HCT116 (cell line): Measurements from ENCODE around the gene ABCB6. TPM values are rescaled to one million over a fixed set of nuclear protein-coding genes. Genes with fewer than 3 reads are reported as not detected.

ENCODE experiments used
- ATAC-seq: fragments of 200-7000 bp; cut with Tn5 transposase; 2 replicates; pipeline ENCODE4 v1.9.1; 2020; ENCODE audit warnings: mild to moderate bottlenecking, moderate library complexity
- BruUV-seq: library from RNA; stranded (reverse); fragments of 400-500 nt; replicated peaks from 2 replicates; lab custom pipeline; 2021; lab: Mats Ljungman, UMichigan
- CTCF ChIA-PET: fragments of 300-600 bp; sonication (Branson Sonifier 250); formaldehyde crosslinking; loops from one replicate; lab custom pipeline; 2021; ENCODE audit warnings: antibody characterized with exemption; lab: Charles Lee
- POLR2A ChIA-PET: fragments of 300-600, 350-600 bp; sonication (Branson Sonifier 250); formaldehyde crosslinking; loops from one replicate; lab custom pipeline; 2021; ENCODE audit warnings: antibody characterized with exemption; lab: Charles Lee
- RAD21 ChIA-PET, 2 experiments: fragments of 300-600 bp; sonication (Branson Sonifier 250); formaldehyde crosslinking; loops; one replicate each; lab custom pipeline; 2023; ENCODE audit warnings: low total read pairs in 2 of 2; ENCODE audit not compliant: uncharacterized antibody in 2 of 2, unreplicated experiment in 2 of 2, low non-redundant PET in 1 of 2; lab: Charles Lee
- DNase-seq: peaks from one replicate; pipeline ENCODE4 v3.0.0-alpha.2; 2010; ENCODE audit warnings: low read depth, low spot score
- H2AFZ ChIP-seq: fragments of 200-600 bp; shearing (Covaris generic), sonication (generic); 2 replicates; pipeline ENCODE4 v1.6.1; 2017; ENCODE audit warnings: low read depth, mixed run types, mixed read lengths, antibody characterized with exemption, low read length; ENCODE audit not compliant: poor library complexity, severe bottlenecking
- H3K27ac ChIP-seq: 2 replicates; pipeline ENCODE4 v1.5.1; 2012; ENCODE audit warnings: low read depth, low read length
- H3K27me3 ChIP-seq: fragments of 200-600 bp; sonication (generic); 2 replicates; pipeline ENCODE4 v1.6.1; 2016; ENCODE audit warnings: mixed run types, low read length, mixed read lengths; ENCODE audit not compliant: insufficient read depth
- H3K36me3 ChIP-seq, 2 experiments: fragments of 200-500 bp in 1 of 2; fragments of 200-600 bp in 1 of 2; sonication (Bioruptor generic) in 1 of 2; sonication (generic) in 1 of 2; 2 replicates each; pipeline versions ENCODE4 v1.5.1 to v1.6.1; 2014 to 2016; ENCODE audit warnings: low read length in 2 of 2, inconsistent platforms in 1 of 2, mixed read lengths in 1 of 2, mixed run types in 1 of 2; ENCODE audit not compliant: insufficient read depth in 2 of 2, control insufficient read depth in 1 of 2
- H3K4me1 ChIP-seq, 2 experiments: fragments of 200-600 bp in 1 of 2; sonication (generic) in 1 of 2; 2 replicates each; pipeline versions ENCODE4 v1.5.1 to v1.6.1; 2012 to 2017; ENCODE audit warnings: low read length in 2 of 2, inconsistent platforms in 1 of 2, mild to moderate bottlenecking in 1 of 2, mixed read lengths in 1 of 2, mixed run types in 1 of 2, moderate library complexity in 1 of 2; ENCODE audit not compliant: insufficient read depth in 2 of 2, control insufficient read depth in 1 of 2
- H3K4me2 ChIP-seq: fragments of 200-600 bp; sonication (generic); 2 replicates; pipeline ENCODE4 v1.6.1; 2017; ENCODE audit warnings: mixed run types, low read length, mixed read lengths
- H3K4me3 ChIP-seq, 2 experiments: fragments of 200-600 bp in 1 of 2; sonication (generic) in 1 of 2; replicated peaks in 1 of 2; 2 replicates each; pipeline ENCODE4 v1.5.1; 2011 to 2016; ENCODE audit warnings: low read length in 2 of 2, control low read depth in 1 of 2, low read depth in 1 of 2, mild to moderate bottlenecking in 1 of 2, mixed read lengths in 1 of 2, mixed run types in 1 of 2
- H3K79me2 ChIP-seq: fragments of 200-600 bp; sonication (generic); 2 replicates; pipeline ENCODE4 v1.6.1; 2017; ENCODE audit warnings: mild to moderate bottlenecking, mixed run types, low read length, moderate library complexity, mixed read lengths; ENCODE audit not compliant: insufficient read depth
- H3K9ac ChIP-seq: fragments of 200-600 bp; sonication (generic); 2 replicates; pipeline ENCODE4 v1.6.1; 2016; ENCODE audit warnings: low read length, mixed read lengths
- H3K9me2 ChIP-seq: fragments of 200-600 bp; sonication (generic), shearing (Covaris generic); 2 replicates; pipeline ENCODE4 v1.6.1; 2017; ENCODE audit warnings: mixed run types, mild to moderate bottlenecking, moderate library complexity; ENCODE audit not compliant: insufficient read depth
- H3K9me3 ChIP-seq, 2 experiments: fragments of 200-500 bp in 1 of 2; fragments of 200-600 bp in 1 of 2; sonication (Bioruptor generic) in 1 of 2; sonication (generic) in 1 of 2; 2 replicates each; pipeline ENCODE4 v1.6.1; 2014 to 2017; ENCODE audit warnings: low read length in 2 of 2, mixed read lengths in 2 of 2, inconsistent platforms in 1 of 2, low read depth in 1 of 2, mild to moderate bottlenecking in 1 of 2, mixed run types in 1 of 2, moderate library complexity in 1 of 2; ENCODE audit not compliant: control insufficient read depth in 1 of 2, insufficient read depth in 1 of 2
- H4K20me1 ChIP-seq: fragments of 200-600 bp; sonication (generic), shearing (Covaris generic); 2 replicates; pipeline ENCODE4 v1.6.1; 2017; ENCODE audit warnings: mixed run types, mild to moderate bottlenecking, moderate library complexity; ENCODE audit not compliant: insufficient read depth
- CTCF ChIP-seq, 3 experiments: fragments of 200-600 bp in 1 of 3; sonication (generic) in 1 of 3; IDR thresholded peaks in 2 of 3; conservative IDR thresholded peaks in 1 of 3; 2 replicates each; pipeline ENCODE4 v1.5.1; 2012 to 2017; ENCODE audit warnings: low read depth in 2 of 3, low read length in 2 of 3, antibody characterized with exemption in 1 of 3, borderline replicate concordance in 1 of 3, control low read depth in 1 of 3, mild to moderate bottlenecking in 1 of 3, mixed read lengths in 1 of 3, mixed run types in 1 of 3, moderate library complexity in 1 of 3; ENCODE audit not compliant: insufficient read depth in 1 of 3
- TCF7L2 ChIP-seq: IDR thresholded peaks from 2 replicates; pipeline ENCODE4 v1.7.0; 2011; ENCODE audit warnings: borderline replicate concordance, inconsistent platforms; ENCODE audit not compliant: insufficient read depth, insufficient read length; ENCODE audit errors: extremely low read depth
- ZBTB33 ChIP-seq: IDR thresholded peaks from 2 replicates; pipeline ENCODE4 v1.6.1; 2011; ENCODE audit warnings: mild to moderate bottlenecking, low read length, moderate library complexity; ENCODE audit not compliant: insufficient replicate concordance; ENCODE audit errors: extremely low read depth
- intact Hi-C: fragments of 100-400 bp; cut with micrococcal nuclease; formaldehyde crosslinking; loops from 2 replicates; pipeline ENCODE4 v1.10.0; 2022
- total RNA-seq: library from RNA; stranded (reverse); gene quantifications from one replicate; pipeline ENCODE4 v1.2.1, GENCODE V29; 2021; ENCODE audit not compliant: unreplicated experiment

Gene ABCB6
- total RNA-seq, 1 experiment from 2014 or later, result 24.5 TPM

GRCh38 chr2:219234331-219234730, 15.6 kb upstream of the ABCB6 start:
- no peak overlapping the region for H3K27ac ChIP-seq
- H3K4me1 ChIP-seq, result peaks cover 0 to 7% of the 10 kb centered on the region in 2 experiments; a peak in 2 of 4 replicates
- H4K20me1 ChIP-seq, result no peaks in the 10 kb centered on the region
- no peaks in the 10 kb centered on the region for H3K9me2 ChIP-seq
- TF ChIP-seq CTCF (IDR thresholded peaks at IDR 0.05 in 2 of 3, conservative IDR thresholded peaks at IDR 0.05 in 1 of 3; ENCODE audit: borderline replicate concordance in 1 of 3, insufficient read depth in 1 of 3, low read depth in 2 of 3, low read length in 2 of 3) (no peak), TCF7L2 (no peak), ZBTB33 (no peak)
- TF ChIP-seq, all 23 proteins: peak for 0
- H3K27me3 ChIP-seq, result no peaks in the 10 kb centered on the region
- H3K9ac ChIP-seq, result no peak overlapping the region
- no TSS peak for BruUV-seq
- no peaks in the 10 kb centered on the region for H3K9me3 ChIP-seq
- ChIA-PET POLR2A (no interaction called here), RAD21 (no interaction called here), CTCF (interaction anchor here (1.0 kb wide), 1 partner anchor 44 kb away, joined by 3 read pairs; no protein-coding TSS in a partner anchor)
- intact Hi-C loops, result no loop called here
- no peak overlapping the region for H3K4me2 ChIP-seq
- H2AFZ ChIP-seq, result no peak overlapping the region
- DNase-seq (no peak), ATAC-seq (no peak)
- H3K36me3 ChIP-seq, result peaks cover 31 to 56% of the 10 kb centered on the region in 2 experiments; a peak in 3 of 4 replicates
- H3K79me2 ChIP-seq, result peaks cover 10% of the 10 kb centered on the region
- H3K4me3 ChIP-seq, result no peak overlapping the region
